Ovary (tissue), 9 donors: Measurements from ENCODE around the gene HENMT1. TPM values are rescaled to one million over a fixed set of nuclear protein-coding genes. Genes with fewer than 3 reads are reported as not detected.
"Not testable (repeated sequence)": the region's sequence is repeated elsewhere in the genome, so short reads cannot be mapped to it uniquely, and the experiment has no call there.

Source experiments
- DNase-seq, 5 donors: peaks; one replicate each; pipeline ENCODE4 v3.0.0-alpha.2; 2019 to 2020
- H3K27ac ChIP-seq, 2 donors: fragments of 200-600 bp; one replicate each; pipeline versions ENCODE4 v1.5.1 to v1.8.0; 2019 to 2022
- H3K27me3 ChIP-seq: fragments of 200-600 bp; one replicate; pipeline ENCODE4 v1.8.0; 2022
- H3K36me3 ChIP-seq: fragments of 200-600 bp; sonication (generic); one replicate; pipeline ENCODE4 v1.5.1; 2019
- H3K4me1 ChIP-seq: one replicate; pipeline ENCODE4 v1.8.1; 2013; ENCODE audit warnings: mild to moderate bottlenecking, moderate library complexity; ENCODE audit not compliant: insufficient read depth
- H3K4me3 ChIP-seq: fragments of 200-600 bp; sonication (generic); one replicate; pipeline ENCODE4 v1.5.1; 2017
- H3K9me3 ChIP-seq, 2 donors: fragments of 200-600 bp in 1 of 2; sonication (generic) in 1 of 2; one replicate each; pipeline versions ENCODE4 v1.5.1 to v1.8.1; 2013 to 2019; ENCODE audit warnings: mild to moderate bottlenecking in 1 of 2, moderate library complexity in 1 of 2
- EP300 ChIP-seq: sonication (generic); formaldehyde crosslinking; IDR thresholded peaks from one replicate; pipeline ENCODE4 v1.6.1; 2017; ENCODE audit warnings: antibody characterized with exemption
- POLR2A ChIP-seq: fragments of 450-650 bp; IDR thresholded peaks from one replicate; pipeline ENCODE4 v1.6.1; 2017; ENCODE audit warnings: antibody characterized with exemption, mild to moderate bottlenecking, moderate library complexity
- WGBS, 3 donors: extraction: QIAGEN DNeasy Blood & Tissue Kit in 1 of 3; methylation state at CpG; one replicate each; pipeline versions ENCODE4 v1.1.5 to v1.1.7; 2013 to 2017; 5-methylcytosine and 5-hydroxymethylcytosine counted together
- intact Hi-C, 4 donors: fragments of 100-400 bp; cut with DNase I; formaldehyde crosslinking; loops; one replicate each; pipeline versions ENCODE4 v1.11.0 to v1.15.1; 2022 to 2023
- polyA plus RNA-seq, 2 donors: library from polyadenylated mRNA; stranded (reverse); fragments of 200-250 nt in 1 of 2; fragments of 350-450 nt in 1 of 2; fragmentation: Illumina TruSeq in 1 of 2; extraction: RNeasy Lipid Tissue Mini Kit (QIAGEN cat#74804) in 1 of 2; gene quantifications; one replicate each; pipeline ENCODE4 v1.2.3, GENCODE V29; 2013 to 2014
- total RNA-seq, 7 donors: library from RNA; depleted of rRNA in 2 of 7; stranded (reverse); fragments of >200 nt in 2 of 7; fragmentation: NEBNext Ultra II Directional in 3 of 7; extraction: Animal tissue kit (Norgen Biotek cat#: 25700) in 3 of 7; gene quantifications; one replicate each; pipeline versions ENCODE4 v1.1.0 to v1.2.4, GENCODE V29; 2016 to 2023
- TF ChIP-seq, protein P1 (sequence below), 3 donors: fragments of 450-650 bp in 2 of 3; fragments of 200-600 bp in 1 of 3; IDR thresholded peaks; one replicate each; pipeline versions ENCODE4 v1.5.1 to v1.8.0; 2016 to 2022; ENCODE audit warnings: antibody characterized with exemption in 3 of 3, mild to moderate bottlenecking in 1 of 3
- donor health status: DM: no; HTN: no; CAD: no; lungs with moderate emphysema.
- donor health status: DM: no; HTN: no; CAD: no.
- donor health status: Bipolar disorder and iron deficiency.
- donor health status: DM: yes; HTN: yes; CAD: no.
- donor health status: DM: no; HTN: no; CAD: no.
- donor health status: DM: yes; HTN: yes; CAD: no.

Gene HENMT1
- total and polyA plus RNA-seq, 9 donors, result 2.1 to 7.4 (median 4.2) TPM

DNA sequence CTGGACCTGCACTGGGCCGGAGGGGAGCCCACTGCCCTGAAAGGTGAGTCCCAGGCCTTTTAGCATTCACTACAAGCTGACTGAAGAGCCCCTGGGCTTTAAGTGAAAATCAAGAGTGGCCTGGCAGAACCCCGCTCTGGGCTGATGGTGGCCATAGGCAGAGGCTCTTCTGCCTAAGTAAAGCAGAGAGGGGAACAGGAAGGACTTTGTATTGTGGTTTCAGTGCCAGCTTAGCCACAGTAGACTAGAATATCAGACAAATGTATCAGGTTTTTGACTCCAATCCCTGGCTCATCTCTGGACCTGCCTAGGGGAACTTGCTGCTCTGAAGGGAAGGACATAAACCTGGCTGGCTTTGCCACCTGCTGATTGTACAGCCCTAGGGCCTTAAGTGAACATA is 10.2 kb upstream of the HENMT1 start:
- no peak for DNase-seq
- no peaks in the 10 kb centered on the region for H3K36me3 ChIP-seq
- WGBS, 3 donors, result 88 to 93% (median 89%) methylated on average over 2 of the region's 2 CpGs
- no peaks in the 10 kb centered on the region for H3K4me1 ChIP-seq
- no peak overlapping the region for H3K27ac ChIP-seq
- H3K27me3 ChIP-seq, result no peaks in the 10 kb centered on the region
- TF ChIP-seq EP300, result no peak
- TF ChIP-seq, protein P1, sequence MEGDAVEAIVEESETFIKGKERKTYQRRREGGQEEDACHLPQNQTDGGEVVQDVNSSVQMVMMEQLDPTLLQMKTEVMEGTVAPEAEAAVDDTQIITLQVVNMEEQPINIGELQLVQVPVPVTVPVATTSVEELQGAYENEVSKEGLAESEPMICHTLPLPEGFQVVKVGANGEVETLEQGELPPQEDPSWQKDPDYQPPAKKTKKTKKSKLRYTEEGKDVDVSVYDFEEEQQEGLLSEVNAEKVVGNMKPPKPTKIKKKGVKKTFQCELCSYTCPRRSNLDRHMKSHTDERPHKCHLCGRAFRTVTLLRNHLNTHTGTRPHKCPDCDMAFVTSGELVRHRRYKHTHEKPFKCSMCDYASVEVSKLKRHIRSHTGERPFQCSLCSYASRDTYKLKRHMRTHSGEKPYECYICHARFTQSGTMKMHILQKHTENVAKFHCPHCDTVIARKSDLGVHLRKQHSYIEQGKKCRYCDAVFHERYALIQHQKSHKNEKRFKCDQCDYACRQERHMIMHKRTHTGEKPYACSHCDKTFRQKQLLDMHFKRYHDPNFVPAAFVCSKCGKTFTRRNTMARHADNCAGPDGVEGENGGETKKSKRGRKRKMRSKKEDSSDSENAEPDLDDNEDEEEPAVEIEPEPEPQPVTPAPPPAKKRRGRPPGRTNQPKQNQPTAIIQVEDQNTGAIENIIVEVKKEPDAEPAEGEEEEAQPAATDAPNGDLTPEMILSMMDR (IDR thresholded peaks at IDR 0.05), result no peak
- no peak for TF ChIP-seq POLR2A
- intact Hi-C loops, result no loop called here
- no peak overlapping the region for H3K4me3 ChIP-seq
- H3K9me3 ChIP-seq, result no peaks in the 10 kb centered on the region

DNA sequence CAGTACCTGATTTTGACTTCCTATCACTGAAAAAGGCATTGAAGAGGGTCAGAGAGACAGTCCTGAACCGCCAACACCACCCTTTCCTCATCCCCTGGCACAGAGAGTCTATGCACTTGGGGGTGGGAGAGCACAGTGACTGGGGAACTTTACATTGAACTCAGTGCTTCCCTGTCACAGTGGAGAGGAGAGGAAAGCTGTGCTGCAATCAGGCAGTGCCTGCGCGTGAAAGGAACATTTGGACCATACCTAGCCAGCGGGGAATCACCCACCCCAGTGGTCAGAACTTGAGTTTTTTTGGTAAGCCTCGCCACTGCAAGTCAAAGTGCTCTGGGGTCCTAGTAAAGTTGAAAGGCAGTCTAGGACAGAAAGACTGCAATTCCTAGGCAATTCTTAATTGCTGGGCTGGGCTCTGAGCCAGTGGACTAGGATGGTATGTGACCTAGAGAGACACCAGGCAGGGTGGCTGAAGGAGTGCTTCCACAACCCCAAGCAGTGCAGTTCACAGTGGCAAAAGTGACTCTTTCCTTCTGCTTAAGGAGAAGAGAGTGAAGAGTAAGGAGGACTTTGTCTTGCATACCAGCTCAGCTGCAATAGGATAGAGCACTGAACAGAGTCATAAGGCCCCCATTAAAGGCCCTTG is 9.4 kb upstream of the HENMT1 start:
- no peak for DNase-seq
- Histone ChIP-seq H3K9me3 (no peaks in the 10 kb centered on the region), H3K4me3 (no peak overlapping the region), H3K36me3 (no peaks in the 10 kb centered on the region), H3K27me3 (no peaks in the 10 kb centered on the region), H3K27ac (no peak overlapping the region), H3K4me1 (no peaks in the 10 kb centered on the region)
- 83 to 88% (median 87%) methylated on average over 5 of the region's 5 CpGs for WGBS, 3 donors
- no peak for TF ChIP-seq EP300
- no peak for TF ChIP-seq POLR2A
- TF ChIP-seq, protein P1 (IDR thresholded peaks at IDR 0.05), result no peak
- intact Hi-C loops, result no loop called here

DNA sequence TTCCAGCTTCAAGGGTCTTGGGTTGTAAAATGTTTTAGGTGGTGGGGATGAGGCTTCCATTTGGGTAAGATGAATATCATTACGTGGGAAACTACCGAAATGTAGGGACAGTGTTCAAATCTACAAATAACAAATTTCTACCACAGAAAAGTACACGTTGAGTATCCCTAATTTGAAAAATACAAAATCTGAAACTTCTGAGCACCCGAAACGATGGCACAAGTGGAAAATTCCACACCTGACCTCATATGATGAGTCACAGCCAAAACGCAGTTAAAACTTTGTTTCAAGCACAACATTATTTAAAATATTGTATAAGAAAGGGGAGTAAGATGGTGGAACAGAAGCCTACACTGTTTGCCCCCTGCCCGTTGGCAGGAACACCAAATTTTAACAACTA is 8.8 kb upstream of the HENMT1 start:
- Histone ChIP-seq H3K4me3 (no peak overlapping the region), H3K36me3 (no peaks in the 10 kb centered on the region), H3K27ac (no peak overlapping the region), H3K9me3 (no peaks in the 10 kb centered on the region), H3K4me1 (no peaks in the 10 kb centered on the region), H3K27me3 (no peaks in the 10 kb centered on the region)
- TF ChIP-seq POLR2A, result no peak
- TF ChIP-seq, protein P1 (IDR thresholded peaks at IDR 0.05), result no peak
- TF ChIP-seq EP300, result no peak
- no peak for DNase-seq
- intact Hi-C loops, result no loop called here
- 72 to 77% (median 77%) methylated on average over 7 of the region's 7 CpGs for WGBS, 3 donors

DNA sequence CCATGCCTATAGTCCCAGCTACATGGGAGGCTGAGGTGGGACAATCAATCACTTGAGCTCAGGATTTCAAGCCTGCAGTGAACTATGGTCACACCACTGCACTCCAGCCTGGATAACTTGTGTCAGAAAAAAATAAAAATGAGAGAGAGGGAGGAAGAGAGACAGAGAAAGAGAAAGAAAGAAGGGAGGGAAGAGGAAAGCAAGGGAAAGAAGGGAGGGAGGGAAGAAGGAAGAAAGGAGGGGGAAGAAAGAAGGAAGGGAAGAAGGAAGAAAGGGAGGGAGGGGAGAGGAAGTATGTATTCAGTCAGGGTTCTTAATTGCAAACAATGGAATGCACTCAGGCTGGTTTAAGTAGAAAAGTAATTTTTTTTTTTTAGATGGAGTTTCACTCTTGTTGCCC is 7.9 kb upstream of the HENMT1 start:
- TF ChIP-seq, protein P1 (IDR thresholded peaks at IDR 0.05), result no peak
- no peak for TF ChIP-seq EP300
- TF ChIP-seq POLR2A, result no peak
- no peak overlapping the region for H3K27ac ChIP-seq
- H3K27me3 ChIP-seq, result no peaks in the 10 kb centered on the region
- no peaks in the 10 kb centered on the region for H3K4me1 ChIP-seq
- no peaks in the 10 kb centered on the region for H3K36me3 ChIP-seq
- H3K4me3 ChIP-seq, result no peak overlapping the region
- H3K9me3 ChIP-seq, result no peaks in the 10 kb centered on the region
- DNase-seq, result no peak
- intact Hi-C loops, result no loop called here

DNA sequence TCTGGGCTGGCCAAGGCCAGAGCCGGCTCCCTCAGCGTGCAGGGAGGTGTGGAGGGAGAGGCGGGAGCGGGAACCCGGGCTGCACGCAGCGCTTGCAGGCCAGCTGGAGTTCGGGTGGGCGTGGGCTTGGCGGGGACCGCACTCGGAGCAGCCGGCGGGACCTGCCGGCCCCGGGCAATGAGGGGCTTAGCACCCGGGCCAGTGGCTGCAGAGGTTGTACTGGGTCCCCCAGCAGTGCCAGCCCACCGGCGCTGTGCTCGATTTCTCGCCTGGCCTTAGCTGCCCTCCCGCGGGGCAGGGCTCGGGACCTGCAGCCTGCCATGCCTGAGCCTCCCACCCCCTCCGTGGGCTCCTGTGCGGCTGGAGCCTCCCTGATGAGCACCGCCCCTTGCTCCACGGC is 6.5 kb upstream of the HENMT1 start:
- H3K9me3 ChIP-seq, H3K4me3 ChIP-seq, DNase-seq, H3K27ac ChIP-seq, H3K4me1 ChIP-seq, H3K27me3 ChIP-seq, intact Hi-C loops, H3K36me3 ChIP-seq: not testable (repeated sequence)
- WGBS, 3 donors, result 92 to 96% (median 94%) methylated on average over 23 to 28 of the region's 28 CpGs
